GM18511 (cell line): ENCODE measurements around the gene OAS2.

Source experiments
- ATAC-seq: cut with Tn5 transposase; IDR thresholded peaks from one replicate; pipeline ENCODE4 v1.9.1; 2021; ENCODE audit warnings: mild to moderate bottlenecking, moderate library complexity; ENCODE audit not compliant: unreplicated experiment

The OAS2 gene

DNA sequence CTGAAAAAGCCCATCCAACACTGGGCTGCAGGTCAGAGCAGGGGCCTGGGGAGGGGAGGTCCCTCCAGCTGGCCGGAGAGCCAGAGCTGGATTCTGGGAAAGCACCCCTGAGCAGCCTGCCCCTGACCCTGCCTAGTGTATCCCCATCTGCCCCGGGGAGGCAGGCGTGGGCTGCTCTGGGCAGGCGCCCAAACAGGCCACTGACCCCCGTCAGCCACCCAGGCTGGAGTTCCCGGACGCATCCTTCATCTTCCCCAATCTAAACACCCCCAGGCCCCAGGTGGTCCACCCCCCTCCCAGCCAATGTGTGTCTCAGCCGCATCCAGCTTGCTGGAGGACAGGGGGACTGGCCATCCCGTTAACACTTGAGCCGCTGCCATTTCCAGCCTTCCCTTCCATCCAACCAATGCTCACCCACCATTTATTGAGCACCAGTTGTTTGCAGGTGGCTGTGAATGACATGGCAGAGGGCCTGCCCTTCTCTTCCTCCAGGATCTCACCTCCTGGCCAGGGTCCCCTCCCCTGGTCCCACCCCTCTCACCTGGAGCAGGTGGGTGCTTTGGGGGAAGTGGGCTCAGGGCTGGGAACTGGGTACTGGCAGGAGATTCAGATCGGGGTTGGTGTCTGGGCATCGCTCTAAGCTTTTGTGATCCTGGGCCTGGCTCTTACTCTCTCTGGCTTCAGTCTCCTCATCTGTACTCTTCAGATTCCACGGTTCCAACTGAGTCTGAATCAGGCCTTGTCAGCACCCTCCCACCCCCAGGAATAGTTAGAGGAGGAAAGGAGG, 77.5 kb downstream of the OAS2 start:
- ATAC-seq, result no peak

DNA sequence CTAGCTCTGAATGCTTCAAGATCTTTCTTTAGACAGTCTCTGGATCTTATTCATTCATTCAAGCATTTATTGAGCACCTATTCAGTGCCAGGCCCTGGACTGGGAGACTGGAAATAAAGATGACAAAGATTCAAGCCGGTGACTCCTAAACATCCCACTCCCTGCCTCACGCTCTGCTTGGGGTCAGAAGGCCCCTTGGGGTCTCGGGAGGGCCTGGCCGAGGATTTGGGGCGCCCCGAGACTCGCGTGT, 78.0 kb downstream of the OAS2 start:
- ATAC-seq, result no peak

DNA sequence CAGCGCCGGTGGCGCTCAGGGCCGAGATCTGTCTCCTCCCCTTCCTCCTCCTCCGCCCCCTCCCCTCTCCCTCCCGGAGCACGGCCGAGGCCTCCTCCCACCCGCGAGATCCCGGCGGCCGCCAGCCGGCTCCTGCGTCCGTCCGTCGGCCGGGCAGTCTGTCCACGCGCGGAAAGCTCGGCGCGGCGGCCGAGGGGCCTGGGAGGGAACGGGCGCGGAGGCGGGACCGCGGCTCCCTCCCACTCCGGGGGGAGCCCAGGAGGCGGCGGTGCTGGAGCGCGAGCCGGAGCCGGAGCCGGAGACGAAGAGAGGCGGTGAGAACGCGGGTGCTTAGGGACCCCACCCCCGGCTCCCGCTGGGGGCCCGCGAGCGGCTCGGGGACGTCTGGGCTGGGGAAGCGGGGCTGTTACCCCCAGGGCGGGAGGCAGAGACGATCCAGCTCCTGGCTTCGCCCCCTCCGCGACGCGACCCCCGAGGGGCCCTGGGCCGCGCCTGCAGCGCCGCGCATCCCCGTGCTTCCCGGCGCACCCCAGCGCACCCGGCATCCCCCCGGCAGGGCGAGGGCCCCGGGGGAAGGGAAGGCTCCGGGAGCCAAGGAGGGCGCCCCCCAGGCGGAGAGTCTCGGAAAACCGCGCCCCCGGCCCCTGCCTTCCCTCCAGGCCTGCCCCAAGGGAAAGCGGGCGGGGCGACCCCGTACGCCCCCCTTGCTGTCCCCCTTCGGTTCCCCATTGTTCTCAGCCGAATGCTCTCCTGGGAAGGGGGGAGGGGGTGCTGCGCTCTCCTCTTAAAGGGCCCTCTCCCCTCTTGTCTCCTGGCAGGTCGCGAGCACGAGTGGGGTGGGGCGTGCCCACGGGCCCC, 78.5 kb downstream of the OAS2 start, which contains the start of gene DTX1:
Gene DTX1, plus strand, starts transcription at position 100 of the 858 bp plus-strand sequence. CDS start 1,463 bp downstream, outside the sequence.
- ATAC-seq, result no peak

DNA sequence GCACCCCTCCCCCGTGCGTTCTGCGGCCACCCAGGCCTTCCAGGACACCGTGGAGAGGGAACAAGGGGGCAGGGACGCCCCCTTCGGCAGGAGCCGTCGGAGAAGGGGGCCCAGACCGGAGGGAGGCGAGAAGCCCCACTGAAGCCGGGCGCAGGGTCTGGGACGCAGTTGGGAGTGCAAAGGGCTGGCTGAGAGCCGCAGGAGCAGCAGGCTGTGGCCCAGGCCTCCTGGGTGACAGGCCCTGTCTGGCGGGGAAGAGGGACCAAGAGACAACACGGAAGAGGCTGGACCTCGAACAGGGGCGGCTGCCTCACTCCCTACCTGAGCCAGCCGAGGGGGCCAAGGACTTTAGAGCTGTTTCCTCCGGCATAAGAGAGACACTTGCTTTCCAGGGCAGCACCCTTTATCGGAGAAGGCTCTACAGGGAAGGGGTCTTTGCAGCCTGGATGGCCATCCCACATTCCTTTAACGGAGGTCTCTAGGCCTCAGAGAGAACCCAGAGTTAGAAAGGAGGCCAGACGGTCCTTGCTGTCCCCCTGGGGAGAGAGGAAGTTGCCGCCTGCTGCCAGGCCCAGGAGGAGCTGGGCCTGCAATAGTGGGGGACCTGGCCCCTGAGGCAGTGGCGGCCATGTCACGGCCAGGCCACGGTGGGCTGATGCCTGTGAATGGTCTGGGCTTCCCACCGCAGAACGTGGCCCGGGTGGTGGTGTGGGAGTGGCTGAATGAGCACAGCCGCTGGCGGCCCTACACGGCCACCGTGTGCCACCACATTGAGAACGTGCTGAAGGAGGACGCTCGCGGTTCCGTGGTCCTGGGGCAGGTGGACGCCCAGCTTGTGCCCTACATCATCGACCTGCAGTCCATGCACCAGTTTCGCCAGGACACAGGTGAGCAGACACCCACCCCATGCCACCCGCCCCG, 79.5 kb downstream of the OAS2 start:
- no peak for ATAC-seq

DNA sequence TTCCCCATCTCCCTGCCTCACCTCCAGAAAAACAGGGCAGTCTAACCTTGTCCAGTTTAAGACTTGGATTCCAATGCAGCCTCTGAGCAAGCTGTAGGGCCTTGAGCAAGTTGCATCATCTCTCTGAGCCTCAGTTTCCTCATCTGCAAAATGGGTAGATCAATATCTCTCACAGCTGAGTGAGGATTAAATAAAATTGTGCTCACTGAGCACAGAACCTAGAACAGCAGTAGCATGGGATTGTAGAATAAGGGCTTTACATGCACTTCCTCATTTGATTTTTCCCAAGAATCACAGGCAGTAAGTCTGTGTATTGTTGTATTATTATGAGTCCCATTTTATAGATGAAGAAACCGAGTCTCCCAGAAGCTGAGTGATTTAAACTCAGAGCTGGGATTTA, 80.2 kb downstream of the OAS2 start:
- no peak for ATAC-seq

DNA sequence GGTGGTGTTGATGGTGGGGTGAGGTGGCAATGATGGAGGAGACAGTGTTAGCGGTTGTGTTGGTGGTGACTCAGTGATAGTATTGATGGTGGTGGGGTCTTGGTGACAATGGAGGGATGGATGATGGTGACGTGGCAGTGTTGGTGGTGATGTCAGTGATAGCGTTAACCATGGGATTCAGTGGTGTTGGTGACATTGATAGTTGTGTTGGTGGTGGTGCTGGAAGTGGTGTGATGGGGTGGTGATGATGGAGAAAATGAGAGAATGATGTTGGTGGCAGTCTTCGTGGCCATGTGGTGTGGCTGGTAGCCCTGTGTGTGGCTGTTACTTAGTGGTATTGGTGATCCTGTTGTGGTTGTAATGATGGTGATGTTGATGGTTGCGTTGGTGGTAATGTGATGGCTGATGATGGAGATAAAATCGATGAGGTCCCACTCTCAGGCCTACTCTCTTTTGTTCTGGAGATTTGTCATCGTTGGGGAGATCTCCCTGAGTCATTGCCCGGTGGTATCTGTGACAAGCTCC, 80.8 kb downstream of the OAS2 start:
- no peak for ATAC-seq

DNA sequence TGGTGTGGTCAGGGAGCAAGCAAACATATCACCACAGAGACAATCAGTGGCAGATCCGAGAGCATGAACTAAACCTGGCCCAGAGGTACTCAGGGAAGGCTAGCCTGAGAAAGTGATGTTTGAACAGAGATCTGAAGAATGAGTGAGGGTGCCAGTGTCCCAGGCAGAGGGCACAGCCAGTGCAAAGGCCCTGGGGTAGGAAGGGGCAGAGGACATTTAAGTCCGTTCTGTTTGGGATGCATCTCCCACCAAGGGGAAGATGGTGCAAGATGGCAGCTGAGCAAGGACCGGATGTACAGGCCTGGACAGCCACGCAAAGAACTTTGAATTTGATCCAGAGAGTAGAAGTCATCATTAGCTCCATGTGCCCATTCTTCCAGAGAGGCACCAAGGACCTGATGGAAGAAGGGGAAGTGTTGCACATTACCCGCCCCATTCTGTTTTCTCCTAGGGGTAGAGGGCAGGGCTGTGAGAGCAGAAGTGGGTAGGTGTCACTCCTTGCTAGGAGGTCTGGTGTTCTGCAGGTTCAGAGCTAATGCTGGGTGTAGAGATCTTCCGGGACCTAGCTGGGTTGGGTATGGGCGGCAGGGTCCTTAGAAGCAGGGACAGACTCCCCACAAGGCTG, 82.1 kb downstream of the OAS2 start:
- no peak for ATAC-seq

DNA sequence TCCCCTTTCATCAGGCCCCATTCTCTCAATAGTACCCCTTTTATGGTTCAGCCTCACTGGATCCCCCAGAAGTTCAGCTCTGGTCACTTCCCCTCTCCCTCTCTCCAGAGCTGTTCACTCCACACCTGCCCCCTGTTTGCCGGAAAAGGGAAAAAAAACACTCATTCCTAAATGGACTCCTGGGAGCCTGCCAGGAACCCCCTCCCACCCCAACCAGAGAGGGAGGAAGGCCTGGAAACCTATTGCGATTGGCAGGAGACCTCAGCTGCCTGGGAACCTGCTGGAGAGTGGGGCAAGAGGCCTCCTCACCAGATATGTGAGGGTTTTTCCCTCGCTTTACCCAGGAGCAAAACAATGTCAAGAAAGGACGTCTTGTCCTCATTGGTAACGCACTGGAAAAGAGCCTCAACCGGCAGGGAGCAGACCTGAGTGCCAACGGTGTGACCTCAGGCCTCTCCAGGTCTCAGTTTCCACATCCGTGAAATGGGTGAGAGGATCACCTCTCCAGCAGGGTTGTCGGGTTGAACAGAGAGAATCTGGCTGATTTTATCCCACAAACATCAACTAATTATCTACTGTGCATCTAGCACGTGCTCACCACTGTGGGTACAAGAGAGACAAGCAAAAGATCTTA, 82.9 kb downstream of the OAS2 start:
- no peak for ATAC-seq
